HepG2 (cell line): ENCODE data around the gene TSKU. TPM values are rescaled to one million over a fixed set of nuclear protein-coding genes. Genes with fewer than 3 reads are reported as not detected.

ENCODE experiments used
- ATAC-seq: fragments of 200-7000 bp; cut with Tn5 transposase; 3 replicates; pipeline ENCODE4 v1.9.1; 2020; ENCODE audit warnings: mild to moderate bottlenecking, moderate library complexity
- BruUV-seq: library from RNA; stranded (reverse); fragments of 400-500 nt; replicated peaks from 2 replicates; lab custom pipeline; 2021; lab: Mats Ljungman, UMichigan
- CTCF ChIA-PET: fragments of 300-600 bp; formaldehyde crosslinking; extraction: SDS; loops from one replicate; lab custom pipeline; 2021; ENCODE audit warnings: low total read pairs, inconsistent platforms, low intra/inter-chr PET ratio; lab: Yijun Ruan, JAX
- POLR2A ChIA-PET: fragments of 350-600 bp; sonication (Branson Sonifier 250); formaldehyde crosslinking; loops from one replicate; lab custom pipeline; 2020; ENCODE audit warnings: antibody characterized with exemption, inconsistent platforms; lab: Yijun Ruan, JAX
- DNase-seq: peaks from one replicate; pipeline ENCODE4 v3.0.0-alpha.2; 2015; ENCODE audit warnings: low spot score
- FAIRE-seq: peaks from 3 replicates; lab custom pipeline; 2011; peaks lifted over from hg19 to GRCh38; lab: Jason Lieb, UNC
- H2AFZ ChIP-seq: one replicate; pipeline ENCODE4 v1.6.1; 2011; ENCODE audit warnings: low read length, inconsistent platforms
- H3K27ac ChIP-seq: fragments of 300-600 bp; 3 replicates; pipeline ENCODE4 v1.8.0; 2011; ENCODE audit warnings: mixed run types, mild to moderate bottlenecking, mixed read lengths, low read length, inconsistent platforms; ENCODE audit not compliant: insufficient read depth; ENCODE audit errors: extremely low read length
- H3K27me3 ChIP-seq, 2 experiments: fragments of 200-600 bp in 1 of 2; 2 replicates in 1 of 2; 3 replicates in 1 of 2; pipeline versions ENCODE4 v1.6.0 to v1.8.0; 2011; ENCODE audit warnings: low read length in 2 of 2, mild to moderate bottlenecking in 2 of 2, moderate library complexity in 2 of 2, inconsistent platforms in 1 of 2; ENCODE audit not compliant: insufficient read depth in 2 of 2, control insufficient read depth in 1 of 2
- H3K36me3 ChIP-seq, 2 experiments: fragments of 200-600 bp in 1 of 2; replicated peaks in 1 of 2; 2 replicates in 1 of 2; 3 replicates in 1 of 2; pipeline versions ENCODE4 v1.5.1 to v1.8.0; 2011; ENCODE audit warnings: low read length in 2 of 2, inconsistent platforms in 1 of 2; ENCODE audit not compliant: insufficient read depth in 2 of 2, control insufficient read depth in 1 of 2
- H3K4me1 ChIP-seq: 2 replicates; pipeline ENCODE4 v1.5.1; 2012; ENCODE audit warnings: low read length, inconsistent platforms; ENCODE audit not compliant: insufficient read depth
- H3K4me2 ChIP-seq: 2 replicates; pipeline ENCODE4 v1.6.0; 2011; ENCODE audit warnings: low read depth, low read length, inconsistent platforms
- H3K4me3 ChIP-seq, 3 experiments: fragments of 200-600 bp in 1 of 3; sonication (generic), shearing (Covaris generic) in 1 of 3; replicated peaks in 1 of 3; 2 replicates each; pipeline ENCODE4 v1.5.1; 2011 to 2016; ENCODE audit warnings: low read length in 3 of 3, inconsistent platforms in 2 of 3, low read depth in 2 of 3, mild to moderate bottlenecking in 2 of 3, control low read depth in 1 of 3, mixed read lengths in 1 of 3; ENCODE audit not compliant: insufficient read depth in 1 of 3
- H3K79me2 ChIP-seq: one replicate; pipeline ENCODE4 v1.6.1; 2011; ENCODE audit warnings: low read length, inconsistent platforms; ENCODE audit not compliant: insufficient read depth
- H3K9ac ChIP-seq: 2 replicates; pipeline ENCODE4 v1.6.0; 2011; ENCODE audit warnings: mild to moderate bottlenecking, low read depth, low read length, inconsistent platforms; ENCODE audit not compliant: insufficient read depth
- H3K9me3 ChIP-seq: 2 replicates; pipeline ENCODE4 v1.5.1; 2012; ENCODE audit warnings: mild to moderate bottlenecking, low read length
- H4K20me1 ChIP-seq: 2 replicates; pipeline ENCODE4 v1.6.0; 2011; ENCODE audit warnings: inconsistent platforms, mild to moderate bottlenecking, low read length, moderate library complexity; ENCODE audit not compliant: insufficient read depth
- FIP1L1 ChIP-seq: fragments of 200-400 bp; formaldehyde crosslinking; IDR thresholded peaks from 2 replicates; pipeline ENCODE4 v1.6.1; 2018; ENCODE audit warnings: low read depth, mild to moderate bottlenecking, low read length, moderate library complexity, borderline replicate concordance; ENCODE audit not compliant: insufficient read depth
- FOXK2 ChIP-seq: fragments of 450-650 bp; IDR thresholded peaks from 2 replicates; pipeline ENCODE4 v1.6.1; 2016
- HNRNPUL1 ChIP-seq: fragments of 200-400 bp; formaldehyde crosslinking; IDR thresholded peaks from 2 replicates; pipeline ENCODE4 v1.6.1; 2017; ENCODE audit warnings: low read depth, mild to moderate bottlenecking, low read length, moderate library complexity
- MATR3 ChIP-seq: sonication (generic); formaldehyde crosslinking; IDR thresholded peaks from 2 replicates; pipeline ENCODE4 v1.4.0; 2020; ENCODE audit warnings: missing genetic modification reagents
- RAD21 ChIP-seq: fragments of 450-650 bp; formaldehyde crosslinking; IDR thresholded peaks from 2 replicates; pipeline ENCODE4 v1.5.0; 2020; ENCODE audit warnings: mild to moderate bottlenecking
- SIX1 ChIP-seq: sonication (generic); formaldehyde crosslinking; IDR thresholded peaks from 2 replicates; pipeline ENCODE4 v1.4.0; 2020; ENCODE audit warnings: missing genetic modification reagents, borderline replicate concordance
- U2AF1 ChIP-seq: fragments of 200-400 bp; formaldehyde crosslinking; optimal IDR thresholded peaks from 2 replicates; pipeline ENCODE3; 2017; ENCODE audit warnings: mild to moderate bottlenecking, low read depth, low read length
- ZMYM3 ChIP-seq: sonication (generic); formaldehyde crosslinking; IDR thresholded peaks from 2 replicates; pipeline ENCODE4 v1.5.1; 2020; ENCODE audit warnings: mild to moderate bottlenecking, missing genetic modification reagents
- ZNF460 ChIP-seq: sonication (generic); formaldehyde crosslinking; IDR thresholded peaks from 2 replicates; pipeline ENCODE4 v1.5.1; 2020; ENCODE audit warnings: missing genetic modification reagents, mild to moderate bottlenecking, borderline replicate concordance
- ZNF598 ChIP-seq: sonication (generic); formaldehyde crosslinking; IDR thresholded peaks from 2 replicates; pipeline ENCODE4 v1.5.1; 2020; ENCODE audit warnings: mild to moderate bottlenecking, missing genetic modification reagents, borderline replicate concordance
- ZNF839 ChIP-seq: sonication (generic); formaldehyde crosslinking; IDR thresholded peaks from 2 replicates; pipeline ENCODE4 v1.4.0; 2020; ENCODE audit warnings: missing genetic modification reagents, mild to moderate bottlenecking, borderline replicate concordance
- WGBS: methylation state at CpG from one replicate; pipeline ENCODE4 v1.1.6; 2017; ENCODE audit warnings: low lambda C conversion rate; 5-methylcytosine and 5-hydroxymethylcytosine counted together
- in situ Hi-C: cut with HindIII; loops from 2 replicates; pipeline ENCODE4 v1.10.0; 2017; ENCODE audit warnings: low pct_unique_long_range_greater_than_20kb; ENCODE audit not compliant: extremely low pct_ligation_motif_present
- intact Hi-C: fragments of 100-400 bp; cut with micrococcal nuclease; formaldehyde crosslinking; loops from one replicate; pipeline ENCODE4 v1.10.0; 2022; ENCODE audit not compliant: unreplicated experiment
- polyA plus RNA-seq, 8 experiments: library from polyadenylated mRNA; depleted of rRNA in 3 of 8; stranded (reverse) in 7 of 8; unstranded in 1 of 8; fragments of >200 nt; fragmentation: Illumina TruSeq in 4 of 8; extraction: Trizol in 4 of 8; gene quantifications; 2 replicates each; pipeline versions ENCODE4 v1.2.1 to v1.2.3, GENCODE V29; 2011 to 2016; ENCODE audit warnings: low read depth in 4 of 8, missing spikeins in 1 of 8, mixed read lengths in 1 of 8; ENCODE audit not compliant: insufficient read depth in 1 of 8
- total RNA-seq, 5 experiments: library from RNA; depleted of rRNA; stranded (reverse); fragments of >200 nt; fragmentation: Illumina TruSeq; extraction: Trizol; gene quantifications; 2 replicates each; pipeline ENCODE4 v1.2.3, GENCODE V29; 2016; ENCODE audit warnings: low read depth in 1 of 5
- TF ChIP-seq, protein P1 (sequence below): sonication (generic); formaldehyde crosslinking; IDR thresholded peaks from 2 replicates; pipeline ENCODE4 v1.4.0; 2020; ENCODE audit warnings: low read depth, mild to moderate bottlenecking, missing genetic modification reagents
- TF ChIP-seq, protein P2 (sequence below): IDR thresholded peaks from 2 replicates; pipeline ENCODE4 v1.6.1; 2016; ENCODE audit warnings: low read depth

Gene TSKU
- total and polyA plus RNA-seq, 2 of the 13 experiments (the other 11 are each of a cell fraction or from before 2014, with no cell fraction given): 20.3 to 21.4 TPM

DNA sequence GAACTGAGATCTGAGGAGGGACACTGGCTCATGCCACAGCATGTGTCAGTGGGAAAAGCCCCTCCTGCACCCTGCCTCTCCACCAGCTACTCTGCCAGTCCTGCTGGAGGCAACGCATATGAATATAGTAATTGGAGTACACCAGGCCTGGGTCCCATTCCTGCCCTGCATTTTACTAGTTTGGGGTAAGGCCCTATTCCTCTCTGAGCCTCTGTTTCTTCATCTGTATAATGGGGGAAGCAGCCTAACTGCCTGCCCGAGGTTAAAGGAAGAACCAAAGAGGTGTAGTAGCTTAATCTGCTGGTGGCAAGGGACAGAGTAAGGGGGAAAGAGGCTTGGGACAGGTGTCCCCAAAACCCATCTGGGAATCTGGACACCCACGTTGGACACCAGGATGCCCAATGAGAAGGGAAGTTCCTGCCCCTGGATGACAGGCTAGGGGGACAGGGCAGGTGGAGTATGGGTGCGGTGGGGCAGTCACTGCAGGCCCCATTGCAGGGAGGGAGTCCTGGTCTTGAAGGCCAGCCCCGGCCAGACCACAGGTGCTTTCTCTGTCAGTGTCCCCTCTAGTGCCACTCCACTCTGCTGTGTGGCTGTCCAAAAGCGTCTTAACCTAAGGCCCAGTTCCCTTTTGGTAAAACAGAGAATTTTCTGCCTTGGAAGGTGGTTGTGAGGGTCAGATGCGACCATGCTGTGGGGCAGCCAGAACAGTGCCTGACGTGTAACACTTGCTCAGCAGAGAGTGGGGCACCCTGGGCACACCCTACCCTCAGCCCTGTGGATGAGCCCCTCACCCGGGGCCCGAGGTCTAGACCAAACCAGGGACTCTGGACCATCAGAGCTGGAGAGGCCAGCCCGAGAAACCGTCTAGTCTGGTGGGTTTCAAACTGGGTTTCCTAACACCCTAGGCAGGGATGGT lies 11.5 kb downstream of the TSKU start:
- Histone ChIP-seq H4K20me1 (peaks cover 20% of the 10 kb centered on the region), H3K4me3 (no peak overlapping the region; a peak in 1 of 6 replicates), H3K79me2 (peaks cover 53% of the 10 kb centered on the region), H3K27me3 (no peaks in the 10 kb centered on the region), H3K9ac (no peak overlapping the region), H3K4me2 (peak overlapping the region; percentile 71; the same call in 1 of the 2 replicates), H3K9me3 (no peaks in the 10 kb centered on the region), H3K4me1 (peaks cover 70% of the 10 kb centered on the region), H3K27ac (peak overlapping the region; percentile 77), H3K36me3 (peaks cover 0 to 27% of the 10 kb centered on the region in 2 experiments; a peak in 3 of 5 replicates), H2AFZ (no peak overlapping the region)
- CTCF ChIA-PET: no interaction called here
- DNase-seq (no peak), FAIRE-seq (no peak), ATAC-seq (no peak)
- intact Hi-C loops: no loop called here
- BruUV-seq: no TSS peak
- WGBS: 98% methylated on average over 6 of the region's 12 CpGs
- TF ChIP-seq MATR3 (CRISPR knock-in tag) (no peak), ZMYM3 (0 out of 2 replicates have a peak, but pooled peaks have one; percentile 8)
- in situ Hi-C loops: loop anchor here (10.0 kb wide), 1 partner anchor 50 kb away; no protein-coding TSS in a partner anchor
- POLR2A ChIA-PET: interaction anchor here (1.4 to 1.6 kb wide), 2 partner anchors 12 to 13 kb away, joined by 6 to 8 read pairs; partner anchors contain the start of gene TSKU

DNA sequence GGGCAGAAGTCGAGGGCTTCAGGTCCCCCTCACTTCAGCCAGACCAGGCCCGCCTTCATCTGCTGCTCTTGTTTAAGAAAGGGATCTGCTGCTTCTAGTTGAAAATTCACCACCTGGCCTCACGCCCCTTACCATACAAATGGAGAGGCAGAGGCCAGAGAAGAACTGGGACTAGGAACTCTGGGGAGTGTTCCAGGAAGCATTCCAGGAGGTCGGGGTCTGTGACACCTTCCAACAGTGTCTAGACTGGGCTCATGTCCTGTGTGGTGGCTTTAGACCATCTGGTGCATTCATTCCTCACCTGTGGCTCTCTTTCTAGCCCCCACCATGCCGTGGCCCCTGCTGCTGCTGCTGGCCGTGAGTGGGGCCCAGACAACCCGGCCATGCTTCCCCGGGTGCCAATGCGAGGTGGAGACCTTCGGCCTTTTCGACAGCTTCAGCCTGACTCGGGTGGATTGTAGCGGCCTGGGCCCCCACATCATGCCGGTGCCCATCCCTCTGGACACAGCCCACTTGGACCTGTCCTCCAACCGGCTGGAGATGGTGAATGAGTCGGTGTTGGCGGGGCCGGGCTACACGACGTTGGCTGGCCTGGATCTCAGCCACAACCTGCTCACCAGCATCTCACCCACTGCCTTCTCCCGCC lies 12.3 kb downstream of the TSKU start:
- no peak overlapping the region for H3K9ac ChIP-seq
- POLR2A ChIA-PET: no interaction called here
- DNase-seq (no peak), FAIRE-seq (no peak), ATAC-seq (no peak)
- in situ Hi-C loops (loop anchor here (10.0 kb wide), 1 partner anchor 51 kb away; no protein-coding TSS in a partner anchor), intact Hi-C loops (no loop called here)
- H2AFZ ChIP-seq: no peak overlapping the region
- no peaks in the 10 kb centered on the region for H3K9me3 ChIP-seq
- H3K27me3 ChIP-seq: no peaks in the 10 kb centered on the region
- CTCF ChIA-PET: no interaction called here
- 98% methylated on average over 17 of the region's 21 CpGs for WGBS
- H3K79me2 ChIP-seq: peaks cover 46% of the 10 kb centered on the region
- peaks cover 0 to 27% of the 10 kb centered on the region in 2 experiments; a peak in 3 of 5 replicates for H3K36me3 ChIP-seq
- H3K27ac ChIP-seq: no peak overlapping the region
- H3K4me2 ChIP-seq: no peak overlapping the region
- H3K4me1 ChIP-seq: peaks cover 70% of the 10 kb centered on the region
- peaks cover 20% of the 10 kb centered on the region for H4K20me1 ChIP-seq
- no TSS peak for BruUV-seq
- H3K4me3 ChIP-seq: no peak overlapping the region
- TF ChIP-seq SIX1 (CRISPR knock-in tag) (no peak), ZNF460 (CRISPR knock-in tag) (no peak), RAD21 (CRISPR knock-in tag) (no peak), ZNF598 (CRISPR knock-in tag) (no peak), U2AF1 (no peak), FOXK2 (no peak), ZNF839 (CRISPR knock-in tag) (no peak), HNRNPUL1 (no peak), FIP1L1 (no peak)
- TF ChIP-seq, protein P1, sequence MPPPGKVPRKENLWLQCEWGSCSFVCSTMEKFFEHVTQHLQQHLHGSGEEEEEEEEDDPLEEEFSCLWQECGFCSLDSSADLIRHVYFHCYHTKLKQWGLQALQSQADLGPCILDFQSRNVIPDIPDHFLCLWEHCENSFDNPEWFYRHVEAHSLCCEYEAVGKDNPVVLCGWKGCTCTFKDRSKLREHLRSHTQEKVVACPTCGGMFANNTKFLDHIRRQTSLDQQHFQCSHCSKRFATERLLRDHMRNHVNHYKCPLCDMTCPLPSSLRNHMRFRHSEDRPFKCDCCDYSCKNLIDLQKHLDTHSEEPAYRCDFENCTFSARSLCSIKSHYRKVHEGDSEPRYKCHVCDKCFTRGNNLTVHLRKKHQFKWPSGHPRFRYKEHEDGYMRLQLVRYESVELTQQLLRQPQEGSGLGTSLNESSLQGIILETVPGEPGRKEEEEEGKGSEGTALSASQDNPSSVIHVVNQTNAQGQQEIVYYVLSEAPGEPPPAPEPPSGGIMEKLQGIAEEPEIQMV: no peak
- TF ChIP-seq, protein P2, sequence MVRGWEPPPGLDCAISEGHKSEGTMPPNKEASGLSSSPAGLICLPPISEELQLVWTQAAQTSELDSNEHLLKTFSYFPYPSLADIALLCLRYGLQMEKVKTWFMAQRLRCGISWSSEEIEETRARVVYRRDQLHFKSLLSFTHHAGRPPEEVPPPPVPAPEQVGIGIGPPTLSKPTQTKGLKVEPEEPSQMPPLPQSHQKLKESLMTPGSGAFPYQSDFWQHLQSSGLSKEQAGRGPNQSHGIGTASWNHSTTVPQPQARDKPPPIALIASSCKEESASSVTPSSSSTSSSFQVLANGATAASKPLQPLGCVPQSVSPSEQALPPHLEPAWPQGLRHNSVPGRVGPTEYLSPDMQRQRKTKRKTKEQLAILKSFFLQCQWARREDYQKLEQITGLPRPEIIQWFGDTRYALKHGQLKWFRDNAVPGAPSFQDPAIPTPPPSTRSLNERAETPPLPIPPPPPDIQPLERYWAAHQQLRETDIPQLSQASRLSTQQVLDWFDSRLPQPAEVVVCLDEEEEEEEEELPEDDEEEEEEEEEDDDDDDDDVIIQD: no peak
